Effector CD8-positive, alpha-beta T cell (primary cell): ENCODE data around the gene PEX5L.
"Not testable (repeated sequence)": the region's sequence is repeated elsewhere in the genome, so short reads cannot be mapped to it uniquely, and the experiment has no call there.

Source experiments
- DNase-seq: peaks from one replicate; lab custom pipeline; 2025; lab: John Stamatoyannopoulos, UW

The PEX5L gene

GRCh38 chr3:179837374-179837773 is 199.4 kb downstream of the PEX5L start:
- no peak for DNase-seq

- DNase-seq: no peak
Measured at GRCh38 chr3:179833294-179833693, 203.4 kb downstream of the PEX5L start.

GRCh38 chr3:179832333-179832854 is 204.3 kb downstream of the PEX5L start:
- no peak for DNase-seq

GRCh38 chr3:179829401-179829800 is 207.3 kb downstream of the PEX5L start:
- DNase-seq: no peak

- DNase-seq: no peak
Measured at GRCh38 chr3:179828738-179829137, 208.0 kb downstream of the PEX5L start.

- DNase-seq: no peak
Measured at GRCh38 chr3:179826247-179826637, 210.5 kb downstream of the PEX5L start.

- no peak for DNase-seq
Measured at GRCh38 chr3:179825527-179826246, 211.1 kb downstream of the PEX5L start.

GRCh38 chr3:179822296-179822695 is 214.4 kb downstream of the PEX5L start:
- DNase-seq: no peak

- DNase-seq: no peak
Measured at GRCh38 chr3:179819379-179819778, 217.4 kb downstream of the PEX5L start.

GRCh38 chr3:179812096-179812382 is 224.7 kb downstream of the PEX5L start:
- no peak for DNase-seq

- DNase-seq: no peak
Measured at GRCh38 chr3:179811321-179812095, 225.2 kb downstream of the PEX5L start.

GRCh38 chr3:179809639-179810038 is 227.1 kb downstream of the PEX5L start:
- DNase-seq: no peak

- DNase-seq: no peak
Measured at GRCh38 chr3:179807588-179807987, 229.1 kb downstream of the PEX5L start.

GRCh38 chr3:179806177-179806576 is 230.6 kb downstream of the PEX5L start:
- no peak for DNase-seq

- DNase-seq: no peak
Measured at GRCh38 chr3:179801856-179802255, 234.9 kb downstream of the PEX5L start.

GRCh38 chr3:179801263-179801662 is 235.5 kb downstream of the PEX5L start:
- no peak for DNase-seq

GRCh38 chr3:179797192-179797591 is 239.5 kb downstream of the PEX5L start:
- no peak for DNase-seq

- no peak for DNase-seq
Measured at GRCh38 chr3:179796421-179796820, 240.3 kb downstream of the PEX5L start.

GRCh38 chr3:179794355-179794754 is 242.4 kb downstream of the PEX5L start:
- DNase-seq: no peak

- DNase-seq: no peak
Measured at GRCh38 chr3:179791793-179792192, 244.9 kb downstream of the PEX5L start.

GRCh38 chr3:179788996-179789395 is 247.7 kb downstream of the PEX5L start:
- DNase-seq: no peak

- not testable (repeated sequence) for DNase-seq
Measured at GRCh38 chr3:179782841-179783240, 253.9 kb downstream of the PEX5L start.

GRCh38 chr3:179775416-179776122 is 261.2 kb downstream of the PEX5L start:
- no peak for DNase-seq
